ENCODE results near the gene TYMP. TPM values are rescaled to one million over a fixed set of nuclear protein-coding genes. Genes with fewer than 3 reads are reported as not detected.

TYMP gene
- total RNA-seq, 4 donors from 2014 or later, result 86.0 to 281 (median 137) TPM

DNA sequence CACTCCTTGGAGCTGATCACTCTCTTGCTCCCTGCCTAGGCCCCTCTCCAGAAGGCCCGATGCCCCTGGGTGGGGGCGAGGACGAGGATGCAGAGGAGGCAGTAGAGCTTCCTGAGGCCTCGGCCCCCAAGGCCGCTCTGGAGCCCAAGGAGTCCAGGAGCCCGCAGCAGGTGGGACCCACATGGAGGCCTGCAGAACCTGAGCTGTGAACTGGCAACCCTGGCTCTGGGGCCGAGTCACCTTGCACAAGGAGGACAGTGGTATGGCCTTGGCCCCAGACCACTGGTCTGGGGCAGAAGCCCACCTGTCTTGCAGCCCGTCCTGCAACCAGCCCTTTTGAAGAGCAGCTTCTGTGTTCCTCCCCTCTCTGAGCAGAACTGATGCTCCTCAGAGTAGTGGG is 10.7 kb downstream of the TYMP start:
- no CpG with 5 or more reads among the region's 8 CpGs for WGBS, 2 donors
- H3K36me3 ChIP-seq, result peaks cover 39 to 87% (median 42%) of the 10 kb centered on the region in 3 donors
- TF ChIP-seq, protein P1, sequence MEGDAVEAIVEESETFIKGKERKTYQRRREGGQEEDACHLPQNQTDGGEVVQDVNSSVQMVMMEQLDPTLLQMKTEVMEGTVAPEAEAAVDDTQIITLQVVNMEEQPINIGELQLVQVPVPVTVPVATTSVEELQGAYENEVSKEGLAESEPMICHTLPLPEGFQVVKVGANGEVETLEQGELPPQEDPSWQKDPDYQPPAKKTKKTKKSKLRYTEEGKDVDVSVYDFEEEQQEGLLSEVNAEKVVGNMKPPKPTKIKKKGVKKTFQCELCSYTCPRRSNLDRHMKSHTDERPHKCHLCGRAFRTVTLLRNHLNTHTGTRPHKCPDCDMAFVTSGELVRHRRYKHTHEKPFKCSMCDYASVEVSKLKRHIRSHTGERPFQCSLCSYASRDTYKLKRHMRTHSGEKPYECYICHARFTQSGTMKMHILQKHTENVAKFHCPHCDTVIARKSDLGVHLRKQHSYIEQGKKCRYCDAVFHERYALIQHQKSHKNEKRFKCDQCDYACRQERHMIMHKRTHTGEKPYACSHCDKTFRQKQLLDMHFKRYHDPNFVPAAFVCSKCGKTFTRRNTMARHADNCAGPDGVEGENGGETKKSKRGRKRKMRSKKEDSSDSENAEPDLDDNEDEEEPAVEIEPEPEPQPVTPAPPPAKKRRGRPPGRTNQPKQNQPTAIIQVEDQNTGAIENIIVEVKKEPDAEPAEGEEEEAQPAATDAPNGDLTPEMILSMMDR (IDR thresholded peaks at IDR 0.05), result no peak
- TF ChIP-seq POLR2A (IDR thresholded peaks at IDR 0.05), result no peak
- no peak overlapping the region for H3K4me3 ChIP-seq
- peaks cover 4 to 19% (median 7%) of the 10 kb centered on the region in 3 donors for H3K4me1 ChIP-seq
- no peaks in the 10 kb centered on the region for H3K27me3 ChIP-seq
- no peak for DNase-seq
- intact Hi-C loops (cut with DNase I), result no loop called here
- no peak overlapping the region for H3K27ac ChIP-seq
- no peaks in the 10 kb centered on the region for H3K9me3 ChIP-seq

DNA sequence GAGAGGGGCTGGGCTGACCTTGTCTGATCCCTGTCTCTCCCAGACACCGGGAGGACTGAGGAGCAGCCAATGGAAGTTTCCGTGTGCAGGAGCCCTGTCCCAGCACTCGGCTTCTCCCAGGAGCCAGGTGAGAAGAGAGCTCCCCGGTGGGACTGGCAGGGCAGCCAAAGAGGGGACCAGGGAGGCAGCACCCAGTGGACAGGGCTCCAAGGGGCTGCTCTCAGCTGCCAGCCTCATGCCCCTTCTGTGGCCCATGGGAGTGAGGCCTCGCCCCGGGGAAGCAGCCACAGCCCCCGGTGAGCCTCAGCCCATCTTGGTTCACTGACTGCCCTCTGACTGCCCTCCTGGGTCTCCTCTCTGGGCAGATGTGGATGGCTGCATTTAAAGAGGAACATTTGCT is 11.2 kb downstream of the TYMP start:
- intact Hi-C loops (cut with DNase I), result no loop called here
- TF ChIP-seq, protein P1 (IDR thresholded peaks at IDR 0.05), result no peak
- TF ChIP-seq POLR2A (IDR thresholded peaks at IDR 0.05), result no peak
- Histone ChIP-seq H3K9me3 (no peaks in the 10 kb centered on the region), H3K36me3 (peaks cover 33 to 82% (median 41%) of the 10 kb centered on the region in 3 donors), H3K4me1 (peaks cover 0 to 13% (median 2%) of the 10 kb centered on the region in 3 donors), H3K27ac (no peak overlapping the region), H3K27me3 (no peaks in the 10 kb centered on the region), H3K4me3 (no peak overlapping the region)
- WGBS, 2 donors, result 77 to 100% methylated on average over 1 to 3 of the region's 7 CpGs
- no peak for DNase-seq

DNA sequence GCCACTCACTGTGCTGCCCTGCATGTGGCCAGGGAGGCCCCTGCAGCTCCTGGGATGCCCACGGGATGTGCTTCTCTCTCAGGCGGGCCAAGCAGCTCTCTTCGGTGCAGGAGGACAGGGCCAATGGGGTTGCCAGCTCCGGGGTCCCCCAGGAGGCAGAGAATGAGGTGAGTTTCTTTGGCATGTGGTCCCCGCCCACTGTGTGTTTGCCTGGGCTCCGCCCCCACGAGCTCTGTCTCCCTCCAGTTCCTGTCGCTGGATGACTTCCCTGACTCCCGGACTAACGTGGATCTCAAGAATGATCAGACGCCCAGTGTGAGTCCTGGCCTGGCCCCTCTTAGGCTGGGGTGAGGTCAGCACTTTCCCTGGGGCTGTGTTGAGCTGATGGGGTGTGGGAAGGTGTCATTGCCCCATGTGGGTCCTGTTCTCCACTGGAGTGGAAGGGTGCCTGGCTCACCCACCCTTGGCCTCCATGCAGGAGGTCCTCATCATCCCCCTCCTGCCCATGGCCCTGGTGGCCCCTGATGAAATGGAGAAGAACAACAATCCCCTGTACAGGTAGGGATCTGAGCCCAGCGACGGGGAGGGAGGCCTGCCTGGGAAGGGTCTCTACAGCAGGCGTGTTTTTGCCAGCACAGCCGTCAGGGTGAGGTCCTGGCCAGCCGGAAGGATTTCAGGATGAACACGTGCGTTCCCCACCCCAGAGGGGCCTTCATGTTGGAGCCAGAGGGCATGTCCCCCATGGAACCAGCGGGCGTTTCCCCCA is 12.1 kb downstream of the TYMP start:
- Histone ChIP-seq H3K27ac (no peak overlapping the region), H3K27me3 (no peaks in the 10 kb centered on the region), H3K36me3 (peaks cover 24 to 81% (median 31%) of the 10 kb centered on the region in 3 donors), H3K4me3 (no peak overlapping the region), H3K4me1 (peaks cover 0 to 7% (median 0%) of the 10 kb centered on the region in 3 donors), H3K9me3 (no peaks in the 10 kb centered on the region)
- intact Hi-C loops (cut with DNase I), result no loop called here
- no peak for DNase-seq
- WGBS, 2 donors, result 86 to 88% methylated on average over 6 to 8 of the region's 20 CpGs
- no peak for TF ChIP-seq POLR2A (IDR thresholded peaks at IDR 0.05)
- TF ChIP-seq, protein P1 (IDR thresholded peaks at IDR 0.05), result no peak

DNA sequence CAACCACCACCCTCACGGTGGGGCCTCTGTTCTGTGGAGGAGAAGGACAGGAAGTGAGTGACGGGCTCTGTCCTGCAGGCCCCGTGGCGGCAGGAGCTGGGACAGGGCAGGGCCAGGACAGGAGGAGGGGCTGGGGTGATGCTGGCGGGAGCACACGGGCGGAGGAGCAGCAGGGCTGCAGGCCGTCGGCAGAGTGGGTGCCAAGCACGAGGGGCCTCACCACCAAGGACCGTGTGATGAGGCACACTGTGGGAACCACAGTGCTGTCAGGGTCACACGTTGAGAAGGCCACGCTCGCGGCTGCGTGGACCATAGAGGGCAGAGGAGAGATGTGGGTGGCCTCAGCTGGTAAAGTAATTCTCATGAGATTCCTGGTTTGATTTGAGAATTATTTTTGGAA is 12.9 kb downstream of the TYMP start:
- no peak for TF ChIP-seq POLR2A (IDR thresholded peaks at IDR 0.05)
- TF ChIP-seq, protein P1 (IDR thresholded peaks at IDR 0.05), result no peak
- whole genome bisulfite sequencing, 2 donors, result 43% methylated on average over 2 of the region's 16 CpGs; no CpG with 5 or more reads in 1 of the 2 donors
- no peaks in the 10 kb centered on the region for H3K27me3 ChIP-seq
- H3K9me3 ChIP-seq, result no peaks in the 10 kb centered on the region
- no peak for DNase-seq
- intact Hi-C loops (cut with DNase I), result no loop called here
- peaks cover 18 to 81% (median 23%) of the 10 kb centered on the region in 3 donors for H3K36me3 ChIP-seq
- H3K27ac ChIP-seq, result no peak overlapping the region
- H3K4me3 ChIP-seq, result no peak overlapping the region
- peaks cover 0 to 10% (median 0%) of the 10 kb centered on the region in 3 donors for H3K4me1 ChIP-seq

DNA sequence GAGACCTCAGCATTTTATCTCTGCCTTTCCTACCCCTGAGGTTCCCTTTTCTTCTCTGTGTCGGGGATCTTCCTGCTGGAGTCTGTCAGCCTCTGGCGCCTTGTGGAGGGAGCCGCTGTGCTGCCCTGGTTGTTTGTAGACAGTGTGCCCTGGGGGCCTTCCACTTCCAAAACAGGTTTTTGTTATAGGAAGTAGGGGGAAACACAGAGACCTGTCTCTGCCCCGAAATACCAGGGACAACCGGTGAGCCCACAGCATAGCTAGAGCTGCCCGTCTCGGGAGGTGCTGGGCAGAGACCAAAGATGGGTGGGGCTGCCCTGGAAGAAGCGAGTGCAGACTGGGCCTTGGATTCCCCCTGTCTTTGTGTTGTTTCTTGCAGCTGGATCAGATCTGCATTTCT is 13.7 kb downstream of the TYMP start:
- Histone ChIP-seq H3K4me1 (peaks cover 0 to 12% (median 0%) of the 10 kb centered on the region in 3 donors), H3K36me3 (peaks cover 14 to 78% (median 15%) of the 10 kb centered on the region in 3 donors), H3K27me3 (no peaks in the 10 kb centered on the region), H3K27ac (no peak overlapping the region), H3K9me3 (no peaks in the 10 kb centered on the region), H3K4me3 (no peak overlapping the region)
- TF ChIP-seq, protein P1 (IDR thresholded peaks at IDR 0.05), result no peak
- TF ChIP-seq POLR2A (IDR thresholded peaks at IDR 0.05), result no peak
- DNase-seq, result no peak
- 43 to 53% methylated on average over 3 to 4 of the region's 8 CpGs for WGBS, 2 donors
- intact Hi-C loops (cut with DNase I), result no loop called here

Measured in esophagus squamous epithelium (tissue), 5 donors.